ENCODE measurements around the gene SCN1A. TPM values are rescaled to one million over a fixed set of nuclear protein-coding genes. Genes with fewer than 3 reads are reported as not detected.

Gene SCN1A
- total and polyA plus RNA-seq, 2 of the 13 experiments (the other 11 are each of a cell fraction or from before 2014, with no cell fraction given): 19.9 to 39.4 TPM

- no peak for TF ChIP-seq THAP9 (CRISPR knock-in tag; IDR thresholded peaks at IDR 0.05; ENCODE audit: borderline replicate concordance)
- 0 out of 2 replicates have a peak, but pooled peaks have one; percentile 12 for TF ChIP-seq ZNF281 (CRISPR knock-in tag; IDR thresholded peaks at IDR 0.05; ENCODE audit: borderline replicate concordance)
- peak; percentile 88 for TF ChIP-seq GATAD2A (CRISPR knock-in tag; IDR thresholded peaks at IDR 0.05)
- TF ChIP-seq THAP11 (CRISPR knock-in tag; IDR thresholded peaks at IDR 0.05): 0 out of 2 replicates have a peak, but pooled peaks have one; percentile 22
- TF ChIP-seq ZNF160 (CRISPR knock-in tag; IDR thresholded peaks at IDR 0.05): peak; percentile 94
- no peak for TF ChIP-seq ZNF34 (CRISPR knock-in tag; IDR thresholded peaks at IDR 0.05; ENCODE audit: borderline replicate concordance)
- no peak for TF ChIP-seq JDP2 (CRISPR knock-in tag; IDR thresholded peaks at IDR 0.05; ENCODE audit: borderline replicate concordance)
- TF ChIP-seq NR3C1 (CRISPR knock-in tag; IDR thresholded peaks at IDR 0.05): no peak
- TF ChIP-seq FOXP4 (CRISPR knock-in tag; IDR thresholded peaks at IDR 0.05): no peak
- TF ChIP-seq HNRNPUL1 (IDR thresholded peaks at IDR 0.05; ENCODE audit: low read depth, low read length): no peak
- TF ChIP-seq REPIN1 (CRISPR knock-in tag; IDR thresholded peaks at IDR 0.05; ENCODE audit: borderline replicate concordance, low read depth): peak; percentile 31; the same call in 1 of the 2 replicates
- 0 out of 2 replicates have a peak, but pooled peaks have one; percentile 56 for TF ChIP-seq ZGPAT (CRISPR knock-in tag; IDR thresholded peaks at IDR 0.05)
- TF ChIP-seq ASH2L (IDR thresholded peaks at IDR 0.05; ENCODE audit: insufficient read length, low read depth, low read length): peak; percentile 28
- no peak for TF ChIP-seq FOSL2 (CRISPR knock-in tag; IDR thresholded peaks at IDR 0.05)
- peak; percentile 28; the same call in 1 of the 2 replicates for TF ChIP-seq SALL1 (CRISPR knock-in tag; IDR thresholded peaks at IDR 0.05)
- TF ChIP-seq ZNF331 (CRISPR knock-in tag; IDR thresholded peaks at IDR 0.05): peak; percentile 42; the same call in 1 of the 2 replicates
- peak; percentile 63; the same call in 1 of the 2 replicates for TF ChIP-seq ZMYM4 (CRISPR knock-in tag; IDR thresholded peaks at IDR 0.05)
- no peak for TF ChIP-seq SIX1 (CRISPR knock-in tag; IDR thresholded peaks at IDR 0.05; ENCODE audit: borderline replicate concordance)
- no peak for TF ChIP-seq KAT7 (CRISPR knock-in tag; IDR thresholded peaks at IDR 0.05; ENCODE audit: borderline replicate concordance)
- 0 out of 2 replicates have a peak, but pooled peaks have one; percentile 8 for TF ChIP-seq ZMYM3 (CRISPR knock-in tag; IDR thresholded peaks at IDR 0.05)
- peak in 1 of 2 experiments; percentile 69; a peak in 1 of 4 replicates for TF ChIP-seq EP300 (IDR thresholded peaks at IDR 0.05; ENCODE audit: low read depth in 2 of 2, low read length in 2 of 2)
- no peak for TF ChIP-seq EP300 (CRISPR knock-in tag; IDR thresholded peaks at IDR 0.05; ENCODE audit: borderline replicate concordance)
Measured at GRCh38 chr2:166163775-166164174, 36.0 kb upstream of the SCN1A start (continued).
